Amygdala (tissue), 56 donors: ENCODE data around the gene SIRT7.

Experiments
- DNase-seq, 56 donors: peaks; one replicate each; lab custom pipeline; 2025; lab: John Stamatoyannopoulos, UW

Gene SIRT7

GRCh38 chr17:81917565-81918332, at the start of gene SIRT7:
Gene SIRT7, minus strand, starts transcription at chr17:81918176. Its CDS starts 45 bp downstream, at chr17:81918131.
- peak in 52 of 56 donors; percentile 9 to 87 (median 72) for DNase-seq

- DNase-seq, result no peak
Measured at GRCh38 chr17:81967244-81967532, 49.2 kb upstream of the SIRT7 start.

GRCh38 chr17:81966343-81967243, 48.6 kb upstream of the SIRT7 start:
- DNase-seq, result peak in 26 of 56 donors; percentile 7 to 62 (median 28)

GRCh38 chr17:81964081-81964849, 46.3 kb upstream of the SIRT7 start:
- DNase-seq, result no peak

DNA sequence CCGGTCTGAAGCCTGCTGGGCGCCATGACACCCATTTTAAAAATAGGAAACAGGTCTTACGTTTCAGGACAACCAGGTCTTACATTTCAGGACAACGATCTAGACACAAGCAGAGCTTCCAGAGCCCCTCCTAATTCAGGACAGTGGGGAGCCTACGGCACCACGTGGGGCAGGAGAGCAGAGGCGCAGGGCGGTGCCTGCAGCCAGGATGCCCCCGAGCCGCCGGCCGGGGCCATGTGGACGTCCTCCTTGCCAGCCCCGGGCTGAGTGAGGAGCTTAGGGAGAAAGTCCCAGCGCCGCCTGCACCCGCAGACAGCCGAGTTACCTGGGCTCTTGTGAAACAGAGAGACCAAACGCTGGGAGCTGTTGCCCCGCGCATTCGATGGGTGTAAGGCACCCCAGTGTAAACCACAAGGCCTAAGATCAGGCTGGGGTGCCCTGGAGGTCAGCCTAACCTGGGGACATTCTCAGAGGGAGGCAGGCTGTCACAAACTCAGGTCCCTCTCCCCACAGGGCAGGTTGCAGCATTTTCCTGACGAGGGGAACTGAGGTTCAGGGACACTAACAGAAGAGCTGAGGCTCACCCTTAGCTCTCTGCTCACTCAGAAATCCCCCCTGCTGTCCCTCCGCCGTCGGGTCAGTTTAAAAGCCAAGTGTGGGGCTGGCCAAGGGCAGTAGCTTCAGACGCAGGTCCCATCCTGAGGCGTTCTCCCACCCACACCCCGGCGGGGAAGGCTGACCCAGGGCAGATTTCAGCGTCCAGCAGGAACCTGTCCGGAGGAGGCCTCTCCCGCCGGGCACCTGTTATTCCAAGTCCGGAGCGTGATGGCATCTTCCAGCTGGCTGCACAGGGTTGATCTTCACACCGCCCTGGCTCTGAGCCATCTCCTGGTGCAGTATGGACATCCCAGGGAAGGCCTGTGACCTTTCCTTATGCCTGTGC, 44.8 kb upstream of the SIRT7 start:
- DNase-seq, result no peak

DNA sequence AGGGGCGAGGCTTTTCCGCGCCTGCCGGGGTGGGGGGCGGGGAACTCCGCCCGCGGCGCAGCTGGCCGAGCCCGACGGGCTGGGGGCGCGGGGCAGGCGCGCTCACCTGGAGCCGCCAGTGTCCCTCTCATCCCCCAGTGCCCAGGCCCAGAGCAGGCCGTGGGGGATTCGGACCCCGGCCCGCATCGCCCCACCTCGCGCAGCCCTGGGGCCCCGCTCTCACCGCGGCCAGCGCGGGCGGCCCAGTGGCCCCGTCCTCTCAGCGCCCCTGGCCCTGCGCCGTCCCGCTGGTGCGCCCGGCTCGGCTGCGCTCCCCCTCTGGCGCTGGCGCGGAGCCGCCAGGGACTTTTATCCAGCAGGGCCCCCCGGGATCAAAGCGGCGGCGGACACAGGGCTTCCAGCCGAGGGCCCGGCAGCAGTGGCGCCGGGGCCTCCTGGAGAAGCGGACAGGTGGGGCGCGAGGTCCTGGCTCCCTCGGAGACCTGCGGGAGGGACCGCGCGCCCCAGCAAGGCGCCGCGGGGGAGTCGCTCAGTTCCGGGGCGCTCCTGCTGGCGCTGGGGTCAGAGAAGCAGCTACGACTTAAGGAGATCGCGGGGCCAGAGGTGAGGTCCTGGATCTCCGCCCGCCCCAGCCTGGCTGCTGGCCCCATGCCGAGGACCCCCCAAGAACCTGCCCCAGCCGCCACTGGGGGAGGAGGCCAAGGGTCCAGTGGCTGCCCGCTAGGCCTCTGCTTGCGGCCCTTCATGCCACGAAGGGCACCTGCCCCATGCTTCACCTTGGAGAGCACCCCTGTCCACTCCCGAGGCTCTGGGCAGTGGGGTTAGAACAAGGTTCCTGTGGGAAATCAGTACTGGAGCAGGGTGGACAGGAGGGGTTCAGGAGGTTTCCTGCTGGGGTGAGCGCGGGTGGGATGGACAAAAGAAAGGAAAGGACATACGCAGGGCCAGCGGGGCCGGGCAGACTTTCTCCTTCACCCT, 43.8 kb upstream of the SIRT7 start:
- no peak for DNase-seq

DNA sequence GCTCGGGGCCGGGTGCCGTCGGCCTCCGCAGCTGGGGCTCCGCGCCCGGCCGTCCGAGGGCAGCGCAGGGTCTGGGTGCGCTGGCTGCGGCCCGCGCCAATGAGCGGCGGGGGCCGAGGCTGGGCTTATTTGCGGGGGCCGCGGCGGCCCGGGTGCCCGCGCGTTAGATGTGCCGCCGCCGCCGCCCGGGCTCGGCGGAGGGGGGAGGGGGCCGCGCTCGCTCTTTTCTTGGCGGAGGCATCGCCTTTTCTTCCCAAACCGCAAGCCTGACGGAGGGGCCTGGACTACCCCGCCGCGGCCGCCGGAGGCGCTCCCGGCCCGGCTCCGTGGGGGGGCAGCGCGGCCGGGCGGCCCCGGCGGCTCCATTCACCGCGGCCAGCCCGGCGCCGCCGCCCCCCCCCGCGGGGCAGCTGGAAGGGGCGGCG, 43.1 kb upstream of the SIRT7 start, which contains the start of gene NOTUM:
Gene NOTUM, minus strand, starts transcription at position 101 of the 425 bp plus-strand sequence. CDS start 278 bp downstream, outside the sequence.
- peak in 2 of 56 donors; percentile 15 to 18 for DNase-seq

DNA sequence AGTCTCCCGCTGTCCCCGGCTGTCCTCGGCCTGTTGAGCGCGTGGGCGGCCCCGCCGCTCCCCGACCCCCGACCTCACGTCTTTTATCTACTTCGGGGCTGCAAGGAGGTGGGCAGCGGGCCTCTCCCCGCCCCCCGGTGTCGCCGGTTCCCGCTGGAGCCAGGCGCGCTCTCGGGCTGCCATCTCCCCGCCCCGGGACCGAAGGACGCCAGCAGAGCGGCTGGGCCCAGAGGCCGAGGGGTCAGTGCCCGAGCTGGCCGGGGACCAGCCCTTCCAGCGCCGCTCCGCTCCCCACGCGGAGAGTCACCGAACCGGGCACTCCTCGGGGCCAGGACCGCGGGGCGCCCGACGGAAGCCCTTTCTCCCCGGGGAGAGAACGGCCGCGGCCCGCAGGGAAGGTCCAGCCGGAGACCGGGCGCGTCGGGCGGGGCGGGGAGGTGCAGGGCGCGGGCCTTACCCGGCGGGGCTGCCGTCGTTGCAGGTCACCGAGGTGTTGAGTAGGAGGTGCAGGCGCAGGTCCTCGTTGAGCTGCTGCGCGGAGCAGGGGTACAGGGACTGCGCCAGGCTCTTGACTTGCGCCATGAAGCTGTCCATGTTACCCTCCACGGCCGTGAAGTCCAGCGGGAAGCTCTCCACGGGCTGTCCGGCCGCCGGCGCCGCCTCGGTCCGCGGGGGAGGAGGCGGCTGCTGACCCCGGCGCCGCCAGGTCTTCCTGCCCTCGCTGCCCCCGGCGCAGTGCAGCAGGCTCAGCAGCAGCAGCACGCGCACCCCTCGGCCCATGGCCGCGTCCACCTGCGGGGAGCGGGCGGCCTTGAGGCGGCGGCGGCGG, 42.4 kb upstream of the SIRT7 start:
- no peak for DNase-seq

- DNase-seq, result peak in 29 of 56 donors; percentile 6 to 77 (median 42)
Measured at GRCh38 chr17:81959362-81960129, 41.6 kb upstream of the SIRT7 start.

GRCh38 chr17:81958633-81959342, 40.8 kb upstream of the SIRT7 start:
- no peak for DNase-seq

GRCh38 chr17:81957691-81958432, 39.9 kb upstream of the SIRT7 start:
- no peak for DNase-seq

GRCh38 chr17:81956607-81957589, 38.9 kb upstream of the SIRT7 start:
- DNase-seq, result no peak

GRCh38 chr17:81955756-81956544, 38.0 kb upstream of the SIRT7 start:
- no peak for DNase-seq
